ENCODE results near the gene SCYGR5. TPM values are rescaled to one million over a fixed set of nuclear protein-coding genes. Genes with fewer than 3 reads are reported as not detected.

The SCYGR5 gene
- polyA plus RNA-seq, 3 donors = not detected

DNA sequence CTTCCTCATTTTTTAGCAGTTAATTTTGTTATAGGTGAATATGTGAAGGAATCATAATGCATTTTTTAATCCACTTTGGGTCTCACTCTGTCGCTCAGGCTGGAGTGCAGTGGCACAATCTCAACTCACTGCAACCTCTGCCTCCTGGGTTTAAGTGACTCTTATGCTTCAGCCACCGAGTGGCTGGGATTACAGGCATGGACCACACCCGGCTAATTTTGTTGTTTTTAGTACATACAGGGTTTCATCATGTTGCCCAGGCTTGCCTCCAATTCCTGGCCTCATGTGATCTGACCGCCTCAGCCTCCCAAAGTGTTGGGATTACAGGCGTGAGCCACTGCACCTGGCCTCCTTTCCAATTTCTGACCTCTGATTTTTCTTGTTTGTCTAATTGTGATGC is 17.7 kb downstream of the SCYGR5 start:
- DNase-seq = no peak
- H3K27me3 ChIP-seq (ENCODE audit: control insufficient read depth in 2 of 2, insufficient read depth in 2 of 2, low read length in 2 of 2) = no peaks in the 10 kb centered on the region
- Mint-ChIP-seq H3K4me1 (no peaks in the 10 kb centered on the region), H3K27me3 (ENCODE audit: low read depth in 3 of 3) (peaks cover 2 to 5% (median 4%) of the 10 kb centered on the region in 3 donors), H3K27ac (no peak overlapping the region), H3K36me3 (no peaks in the 10 kb centered on the region), H3K4me3 (no peak overlapping the region), H3K9me3 (peaks cover 0 to 3% (median 2%) of the 10 kb centered on the region in 7 donors)
- intact Hi-C loops (cut with micrococcal nuclease) = no loop called here
- no peak overlapping the region for H2AFZ ChIP-seq (ENCODE audit: insufficient read depth, low read depth, low read length, poor library complexity, severe bottlenecking)
- TF ChIP-seq, protein P1, sequence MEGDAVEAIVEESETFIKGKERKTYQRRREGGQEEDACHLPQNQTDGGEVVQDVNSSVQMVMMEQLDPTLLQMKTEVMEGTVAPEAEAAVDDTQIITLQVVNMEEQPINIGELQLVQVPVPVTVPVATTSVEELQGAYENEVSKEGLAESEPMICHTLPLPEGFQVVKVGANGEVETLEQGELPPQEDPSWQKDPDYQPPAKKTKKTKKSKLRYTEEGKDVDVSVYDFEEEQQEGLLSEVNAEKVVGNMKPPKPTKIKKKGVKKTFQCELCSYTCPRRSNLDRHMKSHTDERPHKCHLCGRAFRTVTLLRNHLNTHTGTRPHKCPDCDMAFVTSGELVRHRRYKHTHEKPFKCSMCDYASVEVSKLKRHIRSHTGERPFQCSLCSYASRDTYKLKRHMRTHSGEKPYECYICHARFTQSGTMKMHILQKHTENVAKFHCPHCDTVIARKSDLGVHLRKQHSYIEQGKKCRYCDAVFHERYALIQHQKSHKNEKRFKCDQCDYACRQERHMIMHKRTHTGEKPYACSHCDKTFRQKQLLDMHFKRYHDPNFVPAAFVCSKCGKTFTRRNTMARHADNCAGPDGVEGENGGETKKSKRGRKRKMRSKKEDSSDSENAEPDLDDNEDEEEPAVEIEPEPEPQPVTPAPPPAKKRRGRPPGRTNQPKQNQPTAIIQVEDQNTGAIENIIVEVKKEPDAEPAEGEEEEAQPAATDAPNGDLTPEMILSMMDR (IDR thresholded peaks at IDR 0.05) = no peak
- no peaks in the 10 kb centered on the region for H3K4me1 ChIP-seq (ENCODE audit: control insufficient read depth in 1 of 2, insufficient read depth in 2 of 2, low read length in 2 of 2)
- no peaks in the 10 kb centered on the region for H3K9me3 ChIP-seq (replicated peaks in 1 of 2; ENCODE audit: control insufficient read depth in 1 of 2, insufficient read depth in 1 of 2, low read length in 2 of 2)
- H3K4me3 ChIP-seq (replicated peaks in 1 of 3; ENCODE audit: low read depth in 2 of 3, low read length in 3 of 3) = no peak overlapping the region
- H4K20me1 ChIP-seq (ENCODE audit: insufficient read depth, low read length) = no peaks in the 10 kb centered on the region
- WGBS (ENCODE audit: insufficient coverage) = 94% methylated on average over 3 of the region's 5 CpGs
- H3K4me2 ChIP-seq (replicated peaks; ENCODE audit: extremely low read depth, low read length, poor library complexity, severe bottlenecking) = no peak overlapping the region
- H3K79me2 ChIP-seq (ENCODE audit: insufficient read depth, low read length) = no peaks in the 10 kb centered on the region
- no peak overlapping the region for H3K9ac ChIP-seq (ENCODE audit: insufficient read depth, low read length, poor library complexity, severe bottlenecking)
- H3K27ac ChIP-seq (ENCODE audit: low read depth in 1 of 2, low read length in 2 of 2) = no peak overlapping the region
- no peaks in the 10 kb centered on the region for H3K36me3 ChIP-seq (replicated peaks in 1 of 2; ENCODE audit: control insufficient read depth in 1 of 2, insufficient read depth in 2 of 2, low read length in 2 of 2)

DNA sequence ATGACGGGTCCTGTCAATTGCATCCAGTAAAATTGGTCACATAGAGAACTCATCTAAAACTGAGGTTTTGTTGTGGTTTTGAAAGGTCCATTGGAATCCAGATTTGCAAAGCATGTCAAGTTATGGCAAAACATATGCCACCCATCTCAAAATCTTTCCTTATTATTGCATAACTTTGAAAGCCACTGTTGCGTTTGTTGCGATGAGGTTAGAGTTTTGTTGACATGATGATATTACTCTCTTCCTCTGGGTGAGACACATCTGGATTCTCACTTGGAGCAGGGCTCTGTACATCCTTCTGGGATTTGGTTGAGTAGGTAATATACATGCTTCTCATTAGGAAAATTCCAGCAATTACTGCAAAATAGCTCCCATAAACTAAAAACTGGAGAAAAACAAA is 20.6 kb downstream of the SCYGR5 start:
- no CpG with 5 or more reads among the region's 3 CpGs for WGBS (ENCODE audit: insufficient coverage)
- H3K4me1 ChIP-seq (ENCODE audit: control insufficient read depth in 1 of 2, insufficient read depth in 2 of 2, low read length in 2 of 2) = no peaks in the 10 kb centered on the region
- DNase-seq = no peak
- H3K27ac ChIP-seq (ENCODE audit: low read depth in 1 of 2, low read length in 2 of 2) = no peak overlapping the region
- H3K9ac ChIP-seq (ENCODE audit: insufficient read depth, low read length, poor library complexity, severe bottlenecking) = no peak overlapping the region
- no peak overlapping the region for H2AFZ ChIP-seq (ENCODE audit: insufficient read depth, low read depth, low read length, poor library complexity, severe bottlenecking)
- Mint-ChIP-seq H3K4me1 (no peaks in the 10 kb centered on the region), H3K4me3 (no peak overlapping the region), H3K27me3 (ENCODE audit: low read depth in 3 of 3) (peaks cover 0 to 9% (median 8%) of the 10 kb centered on the region in 3 donors), H3K9me3 (no peaks in the 10 kb centered on the region), H3K36me3 (no peaks in the 10 kb centered on the region), H3K27ac (no peak overlapping the region)
- no peak overlapping the region for H3K4me3 ChIP-seq (replicated peaks in 1 of 3; ENCODE audit: low read depth in 2 of 3, low read length in 3 of 3)
- no peaks in the 10 kb centered on the region for H3K9me3 ChIP-seq (replicated peaks in 1 of 2; ENCODE audit: control insufficient read depth in 1 of 2, insufficient read depth in 1 of 2, low read length in 2 of 2)
- H3K27me3 ChIP-seq (ENCODE audit: control insufficient read depth in 2 of 2, insufficient read depth in 2 of 2, low read length in 2 of 2) = no peaks in the 10 kb centered on the region
- no peak overlapping the region for H3K4me2 ChIP-seq (replicated peaks; ENCODE audit: extremely low read depth, low read length, poor library complexity, severe bottlenecking)
- H4K20me1 ChIP-seq (ENCODE audit: insufficient read depth, low read length) = no peaks in the 10 kb centered on the region
- no peaks in the 10 kb centered on the region for H3K36me3 ChIP-seq (replicated peaks in 1 of 2; ENCODE audit: control insufficient read depth in 1 of 2, insufficient read depth in 2 of 2, low read length in 2 of 2)
- TF ChIP-seq, protein P1 (IDR thresholded peaks at IDR 0.05) = no peak
- H3K79me2 ChIP-seq (ENCODE audit: insufficient read depth, low read length) = no peaks in the 10 kb centered on the region
- intact Hi-C loops (cut with micrococcal nuclease) = no loop called here

All from CD14-positive monocyte (primary cell).